GM19467 (cell line): ENCODE measurements around the gene CCDC116.
"Not testable (repeated sequence)": the region's sequence is repeated elsewhere in the genome, so short reads cannot be mapped to it uniquely, and the experiment has no call there.

ENCODE experiments used
- ATAC-seq: cut with Tn5 transposase; IDR thresholded peaks from one replicate; pipeline ENCODE4 v1.9.1; 2021; ENCODE audit warnings: mild to moderate bottlenecking, moderate library complexity; ENCODE audit not compliant: unreplicated experiment

The CCDC116 gene

DNA sequence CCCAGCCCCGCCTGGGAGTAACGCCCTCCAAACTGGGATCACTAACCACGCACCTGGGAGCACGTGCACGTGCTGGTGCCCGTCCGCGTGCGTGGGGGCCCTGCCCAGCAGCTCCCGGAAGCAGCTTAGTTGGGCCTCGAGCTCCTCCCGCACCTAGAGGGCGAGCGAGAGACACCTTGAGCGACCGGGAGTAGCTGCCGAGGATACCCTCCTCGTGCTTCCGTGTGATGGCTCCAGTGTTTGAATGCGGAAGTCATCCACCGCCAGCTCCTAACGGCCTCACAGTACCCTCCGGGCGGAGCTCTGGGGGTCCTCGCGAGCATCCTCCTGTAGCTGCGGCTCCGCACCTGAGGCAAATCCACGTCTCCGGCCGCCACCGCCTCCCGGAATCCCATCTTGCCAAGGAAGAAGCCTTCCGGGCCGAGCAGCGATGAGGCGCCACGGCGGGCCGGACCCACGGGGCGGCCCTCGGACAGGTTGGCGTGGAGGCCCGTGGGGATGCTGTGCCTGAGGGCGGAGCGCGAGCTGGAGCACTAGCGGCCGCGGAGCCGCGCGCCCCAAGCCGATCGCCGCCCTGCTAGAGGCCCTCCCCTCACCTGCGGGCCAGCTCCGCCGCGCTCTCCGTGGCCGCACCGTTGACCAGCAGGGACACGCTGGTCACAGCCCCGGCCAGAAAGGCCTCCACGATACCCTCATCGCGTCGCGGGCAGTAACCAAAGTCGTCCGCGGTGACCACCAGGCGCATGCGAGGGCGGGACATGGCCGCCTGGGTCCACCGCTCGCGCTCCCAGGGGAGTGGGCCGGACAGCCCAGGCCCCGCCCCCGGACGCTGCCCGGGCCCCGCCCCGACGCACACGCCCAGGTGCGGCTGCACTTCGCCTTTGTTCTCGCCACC lies 3.1 kb upstream of the CCDC116 start, which contains the start of gene YDJC:
TSS of gene YDJC (minus strand) at position 768 of the 895 bp plus-strand sequence. CDS start at position 760, 8 bp downstream.
- peak; percentile 54 for ATAC-seq

DNA sequence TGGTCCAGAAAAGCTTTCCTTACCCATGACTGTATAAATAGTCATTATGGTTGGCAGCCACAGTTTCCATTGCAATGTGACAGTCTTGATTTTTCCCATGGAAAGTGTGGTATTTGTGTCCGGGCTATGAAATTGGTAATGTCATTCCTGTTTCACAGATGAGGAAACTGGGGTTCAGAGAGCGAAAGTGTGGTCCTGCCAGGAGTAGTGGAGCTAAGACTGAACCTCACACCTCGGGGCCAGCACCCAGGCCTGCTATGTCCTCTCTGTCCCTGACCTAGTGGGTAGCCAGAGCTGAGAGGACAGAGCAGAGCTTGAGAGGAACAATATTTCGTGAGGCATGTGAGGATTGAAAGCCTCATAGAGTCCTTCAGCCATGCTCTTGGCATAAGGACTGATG lies 1.5 kb upstream of the CCDC116 start:
- no peak for ATAC-seq

DNA sequence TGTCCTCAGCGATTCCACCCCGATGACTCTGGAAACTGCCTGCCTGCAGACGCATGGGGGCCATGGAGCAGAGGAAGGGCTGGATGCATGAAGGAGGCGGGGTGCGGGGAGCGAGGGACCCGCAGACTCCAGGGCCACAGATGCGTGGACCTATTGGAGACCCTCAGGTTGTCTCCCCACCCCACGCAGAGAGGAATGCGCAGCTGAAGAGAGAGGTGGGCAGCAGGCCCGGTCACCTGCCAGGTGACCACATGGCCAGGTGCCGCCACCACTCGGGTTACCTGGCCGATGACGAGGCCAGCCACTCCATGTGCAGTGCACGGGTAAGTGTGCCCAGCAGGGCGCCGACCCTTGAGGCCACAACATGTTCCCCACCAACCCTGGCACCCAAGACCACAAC lies 371 bp downstream of the CCDC116 start:
- no peak for ATAC-seq

DNA sequence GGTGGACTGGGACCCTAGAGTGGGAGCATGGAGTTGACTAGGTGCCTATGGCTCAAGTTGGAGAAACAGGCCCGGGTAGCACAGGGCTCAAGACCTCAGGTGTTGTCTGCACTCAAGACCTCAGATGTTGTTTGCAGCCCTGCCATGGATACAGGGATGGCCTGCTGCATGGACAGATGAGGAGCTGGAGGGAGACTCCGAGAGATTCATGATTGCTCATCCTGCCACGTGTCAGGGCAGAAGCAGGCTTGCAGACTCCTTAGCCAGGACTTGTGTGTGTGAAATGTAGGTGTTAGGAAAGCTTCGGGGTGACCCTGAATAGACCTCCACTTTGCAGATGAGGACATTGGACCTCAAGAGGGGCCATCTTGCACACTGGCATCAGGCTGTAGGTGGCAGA lies 921 bp downstream of the CCDC116 start:
- ATAC-seq, result no peak

DNA sequence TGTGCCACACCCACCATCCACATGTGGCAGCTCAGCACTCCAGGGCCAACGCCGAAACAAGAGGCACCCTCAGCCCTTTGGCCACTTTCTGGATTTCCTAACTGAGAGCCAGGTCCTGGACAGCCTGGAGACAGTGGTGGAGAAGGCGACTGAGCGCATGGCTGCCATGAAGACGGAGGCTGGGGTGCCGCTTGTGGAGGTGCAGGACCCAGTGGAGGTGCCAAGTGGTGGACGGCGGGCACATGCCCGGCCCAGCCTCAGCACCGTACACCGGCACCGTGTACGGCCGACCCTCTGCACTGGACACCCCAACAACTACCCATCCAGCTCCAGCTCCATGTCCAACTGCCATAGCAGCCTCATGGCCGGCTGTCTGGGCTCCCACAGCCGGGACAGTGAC lies 1.5 kb downstream of the CCDC116 start:
- no peak for ATAC-seq

DNA sequence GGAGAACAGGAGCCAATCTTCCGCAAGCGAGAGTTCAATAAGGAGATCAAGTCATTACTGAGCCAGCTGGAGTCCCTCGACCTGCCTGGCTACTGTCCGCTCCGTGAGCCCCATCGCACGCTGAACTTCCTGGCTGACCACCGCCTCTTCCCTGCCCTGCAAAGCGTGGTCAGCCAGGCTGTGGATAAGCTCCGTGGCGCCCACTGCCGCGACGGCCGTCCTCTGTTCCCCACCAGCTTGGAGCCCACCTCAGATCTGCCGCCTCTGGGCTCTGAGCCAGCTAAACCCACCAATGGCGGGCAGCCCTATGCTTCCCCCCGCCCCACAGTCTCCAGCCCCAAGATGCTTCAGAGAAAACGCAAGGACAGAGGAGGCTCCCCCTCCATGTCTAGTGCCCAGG lies 2.3 kb downstream of the CCDC116 start:
- no peak for ATAC-seq

DNA sequence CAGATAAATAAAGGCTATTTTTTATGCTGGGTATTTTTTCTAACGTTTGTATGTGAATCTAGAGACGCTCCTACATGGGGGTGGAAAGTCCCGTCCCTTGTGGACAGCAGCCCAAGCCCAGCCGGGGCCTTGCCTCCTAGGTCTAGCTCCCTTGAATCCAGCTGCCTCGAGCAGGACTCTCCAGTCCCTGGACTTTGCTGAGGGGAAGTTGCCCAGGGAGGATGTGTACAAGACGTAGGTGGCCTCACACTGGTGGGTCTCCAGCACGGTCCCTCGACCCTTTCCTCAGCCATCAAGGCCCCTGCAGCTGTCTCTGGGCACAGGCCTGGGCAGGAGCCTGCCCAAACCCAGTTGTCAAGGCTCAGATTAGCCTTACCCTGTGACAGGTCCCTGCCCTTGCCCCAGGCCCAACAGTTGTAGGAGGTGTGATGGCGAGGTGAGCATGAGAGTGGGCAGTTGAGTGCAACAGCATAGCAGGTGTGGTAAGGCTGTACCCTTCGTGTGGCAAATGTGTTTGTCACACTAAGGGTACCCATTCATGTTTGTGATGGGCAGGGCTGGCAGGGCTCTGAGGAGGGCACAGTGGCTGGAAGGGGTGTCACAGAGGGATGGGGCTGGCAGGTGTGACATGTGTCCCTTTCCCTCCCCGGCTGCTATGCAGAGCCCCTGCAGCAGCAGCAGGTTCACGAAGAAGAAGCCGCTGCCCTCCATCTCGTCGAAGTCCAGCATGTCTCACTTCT lies 3.4 kb downstream of the CCDC116 start:
- no peak for ATAC-seq

DNA sequence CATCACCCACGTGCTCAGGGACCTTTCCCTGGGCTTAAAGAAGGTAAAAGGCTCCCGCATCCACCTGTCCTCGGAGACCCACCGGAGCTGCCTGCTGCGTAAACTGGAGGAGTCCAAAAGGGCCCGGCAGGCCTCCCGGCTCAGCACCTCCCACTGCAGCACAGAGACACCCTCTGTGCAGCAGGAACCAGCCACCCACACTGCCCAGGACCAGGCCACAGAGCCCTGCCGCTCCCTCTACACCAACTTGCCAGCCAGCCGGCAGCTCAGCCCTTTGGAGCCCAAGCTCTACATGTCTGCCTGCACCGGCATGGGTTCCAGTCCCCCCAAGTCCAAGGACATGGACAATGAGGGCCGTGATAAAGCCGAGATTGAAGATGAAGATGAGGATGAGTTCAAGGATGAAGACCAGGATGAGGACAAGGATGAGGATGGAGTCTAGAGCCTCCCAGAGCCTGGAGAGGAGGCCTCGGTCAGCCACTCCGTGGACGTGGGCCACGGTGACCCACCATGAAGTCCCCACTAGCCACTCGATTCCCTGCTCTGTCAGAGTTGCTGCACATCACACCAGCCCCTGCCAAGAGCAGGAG lies 4.2 kb downstream of the CCDC116 start:
- no peak for ATAC-seq

DNA sequence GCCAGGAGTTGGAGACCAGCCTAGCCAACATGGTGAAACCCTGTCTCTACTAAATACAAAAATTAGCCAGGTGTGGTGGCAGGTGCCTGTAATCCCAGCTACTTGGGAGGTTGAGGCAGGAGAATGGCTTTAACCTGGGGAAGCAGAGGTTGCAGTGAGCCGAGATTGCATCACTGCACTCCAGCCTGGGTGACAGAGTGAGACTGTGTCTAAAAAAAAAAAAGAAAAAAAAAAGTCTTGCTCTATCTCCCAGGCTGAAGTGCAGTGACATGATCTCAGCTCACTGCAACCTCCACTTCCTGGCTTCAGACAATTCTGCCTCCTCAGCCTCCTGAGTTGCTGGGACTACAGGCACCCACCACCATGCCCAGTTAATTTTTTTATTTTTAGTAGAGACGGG lies 4.9 kb downstream of the CCDC116 start:
- ATAC-seq, result not testable (repeated sequence)

DNA sequence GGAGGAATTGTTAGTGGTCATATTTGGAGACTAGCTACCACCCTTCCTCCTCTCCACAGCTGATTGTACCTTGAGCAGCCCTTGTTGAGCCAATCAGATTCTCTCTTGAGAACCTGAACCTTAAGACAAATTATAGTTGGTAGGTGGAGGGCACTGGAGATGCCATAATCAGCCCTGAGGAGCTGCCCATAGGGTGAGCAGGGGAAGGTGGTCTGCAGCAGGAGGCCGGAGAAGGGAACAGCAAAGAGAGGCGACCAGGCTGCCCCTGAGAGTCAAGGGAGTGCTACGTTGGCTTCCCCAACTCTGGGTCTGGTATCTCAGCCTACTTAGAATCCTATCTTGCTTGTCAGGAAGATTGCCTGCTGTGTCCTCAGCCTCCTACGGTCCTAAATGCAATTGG lies 6.8 kb downstream of the CCDC116 start:
- no peak for ATAC-seq

DNA sequence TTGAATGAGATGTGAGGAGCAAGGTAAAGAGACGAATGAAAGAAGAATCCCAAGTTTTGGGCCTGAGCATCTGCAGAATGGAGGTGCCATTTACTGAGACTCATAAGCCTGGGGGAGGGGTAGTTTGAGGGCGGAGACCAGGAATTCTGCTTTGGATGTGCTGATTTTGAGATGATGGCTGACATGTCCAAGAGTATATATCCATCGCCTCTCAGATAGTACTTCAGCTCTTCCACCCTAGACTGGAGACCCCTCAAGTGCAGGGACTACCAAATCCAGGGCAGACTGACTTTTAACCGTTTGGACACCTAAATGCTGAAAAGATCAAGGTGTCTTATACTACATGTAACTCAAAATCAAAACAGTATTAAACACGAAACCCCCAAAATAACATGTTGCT lies 8.2 kb downstream of the CCDC116 start:
- no peak for ATAC-seq

DNA sequence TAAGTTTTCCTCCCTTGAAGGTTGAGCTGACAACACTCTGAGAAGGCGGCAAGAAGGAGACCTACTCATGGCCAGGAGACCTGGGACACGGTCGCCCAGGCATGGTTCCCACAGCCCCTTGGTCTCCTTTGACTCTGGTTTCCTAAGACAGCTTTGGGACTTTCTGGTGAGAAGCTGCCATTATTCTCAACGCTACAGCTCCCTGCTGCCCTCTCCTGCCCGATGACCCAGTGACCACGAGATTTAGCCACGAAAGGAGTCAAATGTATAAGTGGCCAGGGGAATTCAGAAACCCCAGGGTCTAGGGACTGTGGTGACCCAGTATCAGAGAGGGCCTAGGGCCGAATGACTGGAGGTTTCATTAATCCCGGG lies 8.8 kb downstream of the CCDC116 start:
- no peak for ATAC-seq

DNA sequence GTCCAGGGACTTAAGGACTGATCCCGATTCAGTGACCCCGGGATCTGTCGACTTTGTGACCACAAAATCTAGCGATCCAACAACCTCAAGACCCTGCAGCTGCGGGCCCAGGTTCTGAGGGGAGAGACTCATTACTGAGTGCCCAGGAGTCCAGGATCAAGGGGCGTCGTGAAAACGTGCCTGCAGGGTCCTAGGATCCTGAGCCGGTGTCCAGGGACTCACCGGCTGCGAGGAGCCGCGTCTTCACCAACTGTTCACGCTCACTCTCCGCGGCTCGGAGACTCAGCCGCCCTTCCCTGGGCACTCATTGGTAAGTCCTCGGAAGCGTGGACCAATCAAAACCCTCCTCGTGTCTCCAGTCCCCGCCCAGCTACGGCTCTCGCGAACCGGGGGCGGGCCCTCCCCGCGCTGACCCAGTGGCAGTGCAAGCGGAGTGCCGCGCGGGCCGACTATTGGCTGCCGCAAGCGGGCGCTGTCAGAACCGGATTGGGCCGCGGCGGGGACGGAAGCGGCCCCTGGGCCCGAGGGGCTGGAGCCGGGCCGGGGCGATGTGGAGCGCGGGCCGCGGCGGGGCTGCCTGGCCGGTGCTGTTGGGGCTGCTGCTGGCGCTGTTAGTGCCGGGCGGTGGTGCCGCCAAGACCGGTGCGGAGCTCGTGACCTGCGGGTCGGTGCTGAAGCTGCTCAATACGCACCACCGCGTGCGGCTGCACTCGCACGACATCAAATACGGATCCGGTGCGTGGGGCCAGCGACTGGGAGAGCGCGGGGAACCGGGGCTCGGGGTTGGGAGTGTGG lies 9.4 kb downstream of the CCDC116 start, which contains the start of gene SDF2L1:
TSS of gene SDF2L1 (plus strand) at position 514 of the 795 bp plus-strand sequence. CDS start at position 549, 35 bp downstream.
- ATAC-seq, result peak; percentile 88

DNA sequence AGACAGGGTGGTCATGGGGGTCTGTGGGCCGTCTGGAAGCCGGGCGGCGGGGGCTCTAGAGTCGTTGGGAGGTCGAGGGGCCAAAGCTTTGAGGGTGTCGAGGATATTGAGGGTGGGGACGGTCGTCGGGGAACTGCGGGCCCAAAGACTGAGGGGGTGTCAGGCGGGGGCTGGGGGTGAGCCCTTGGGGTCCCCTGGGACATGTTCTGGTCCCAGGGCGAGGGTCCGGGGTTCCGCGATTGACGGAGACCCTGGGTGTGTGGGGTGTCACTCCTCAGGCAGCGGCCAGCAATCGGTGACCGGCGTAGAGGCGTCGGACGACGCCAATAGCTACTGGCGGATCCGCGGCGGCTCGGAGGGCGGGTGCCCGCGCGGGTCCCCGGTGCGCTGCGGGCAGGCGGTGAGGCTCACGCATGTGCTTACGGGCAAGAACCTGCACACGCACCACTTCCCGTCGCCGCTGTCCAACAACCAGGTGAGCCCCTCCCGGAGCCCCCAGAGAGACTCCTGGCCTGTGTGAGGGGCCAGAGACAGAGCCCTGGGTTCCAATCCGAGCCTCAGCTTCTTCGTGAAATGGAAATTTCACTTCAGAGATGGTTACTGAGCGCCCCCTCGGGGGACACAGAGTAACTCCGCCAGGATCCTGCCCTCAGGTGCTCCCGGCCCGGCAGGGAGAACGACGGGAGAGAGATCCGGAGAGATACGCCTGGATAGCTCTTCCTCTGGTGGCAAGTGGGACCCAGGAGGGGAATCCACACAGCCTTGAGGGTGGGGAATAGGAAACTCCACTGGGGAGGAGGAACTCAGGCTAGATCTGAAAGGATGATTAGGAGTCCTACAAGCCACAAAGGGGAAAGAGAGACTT lies 10.3 kb downstream of the CCDC116 start:
- no peak for ATAC-seq

DNA sequence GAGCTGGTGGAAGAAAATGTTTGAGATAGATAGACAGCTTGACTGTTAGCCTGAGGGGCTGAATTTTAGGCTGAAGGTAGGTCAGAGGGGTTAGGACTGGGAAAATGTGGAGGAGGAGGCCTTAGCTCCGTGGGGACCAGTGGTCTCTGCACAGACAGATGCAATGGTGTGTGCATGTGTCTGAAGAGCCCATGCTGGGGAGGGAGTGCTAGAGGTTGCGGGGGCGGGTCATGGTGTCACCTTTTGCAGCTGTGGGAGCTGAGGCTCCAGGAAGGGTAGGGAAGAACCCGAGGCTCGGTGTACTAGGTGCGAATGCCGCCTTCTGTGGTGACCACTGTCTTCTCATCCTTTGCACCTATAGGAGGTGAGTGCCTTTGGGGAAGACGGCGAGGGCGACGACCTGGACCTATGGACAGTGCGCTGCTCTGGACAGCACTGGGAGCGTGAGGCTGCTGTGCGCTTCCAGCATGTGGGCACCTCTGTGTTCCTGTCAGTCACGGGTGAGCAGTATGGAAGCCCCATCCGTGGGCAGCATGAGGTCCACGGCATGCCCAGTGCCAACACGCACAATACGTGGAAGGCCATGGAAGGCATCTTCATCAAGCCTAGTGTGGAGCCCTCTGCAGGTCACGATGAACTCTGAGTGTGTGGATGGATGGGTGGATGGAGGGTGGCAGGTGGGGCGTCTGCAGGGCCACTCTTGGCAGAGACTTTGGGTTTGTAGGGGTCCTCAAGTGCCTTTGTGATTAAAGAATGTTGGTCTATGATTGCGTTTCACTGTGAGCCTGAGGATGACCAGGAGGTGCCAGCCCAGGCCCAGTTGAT lies 11.2 kb downstream of the CCDC116 start:
- no peak for ATAC-seq

DNA sequence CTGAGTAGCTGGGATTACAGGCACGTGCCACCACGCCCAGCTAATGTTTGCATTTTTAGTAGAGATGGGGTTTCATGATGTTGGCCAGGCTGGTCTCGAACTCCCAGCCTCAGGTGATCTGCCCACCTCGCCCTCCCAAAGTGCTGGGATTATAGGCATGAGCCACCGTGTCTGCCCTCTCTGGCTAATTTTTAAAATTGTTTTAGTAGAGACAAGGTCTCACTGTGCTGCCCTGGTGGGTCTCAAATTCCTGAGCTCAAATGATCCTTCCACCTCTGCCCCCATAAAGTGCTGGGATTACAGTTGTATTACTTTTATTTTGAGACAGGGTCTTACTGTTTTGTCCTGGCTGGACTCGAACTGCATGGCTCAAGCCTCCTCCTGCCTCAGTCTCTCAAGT lies 13.0 kb downstream of the CCDC116 start:
- ATAC-seq, result not testable (repeated sequence)

DNA sequence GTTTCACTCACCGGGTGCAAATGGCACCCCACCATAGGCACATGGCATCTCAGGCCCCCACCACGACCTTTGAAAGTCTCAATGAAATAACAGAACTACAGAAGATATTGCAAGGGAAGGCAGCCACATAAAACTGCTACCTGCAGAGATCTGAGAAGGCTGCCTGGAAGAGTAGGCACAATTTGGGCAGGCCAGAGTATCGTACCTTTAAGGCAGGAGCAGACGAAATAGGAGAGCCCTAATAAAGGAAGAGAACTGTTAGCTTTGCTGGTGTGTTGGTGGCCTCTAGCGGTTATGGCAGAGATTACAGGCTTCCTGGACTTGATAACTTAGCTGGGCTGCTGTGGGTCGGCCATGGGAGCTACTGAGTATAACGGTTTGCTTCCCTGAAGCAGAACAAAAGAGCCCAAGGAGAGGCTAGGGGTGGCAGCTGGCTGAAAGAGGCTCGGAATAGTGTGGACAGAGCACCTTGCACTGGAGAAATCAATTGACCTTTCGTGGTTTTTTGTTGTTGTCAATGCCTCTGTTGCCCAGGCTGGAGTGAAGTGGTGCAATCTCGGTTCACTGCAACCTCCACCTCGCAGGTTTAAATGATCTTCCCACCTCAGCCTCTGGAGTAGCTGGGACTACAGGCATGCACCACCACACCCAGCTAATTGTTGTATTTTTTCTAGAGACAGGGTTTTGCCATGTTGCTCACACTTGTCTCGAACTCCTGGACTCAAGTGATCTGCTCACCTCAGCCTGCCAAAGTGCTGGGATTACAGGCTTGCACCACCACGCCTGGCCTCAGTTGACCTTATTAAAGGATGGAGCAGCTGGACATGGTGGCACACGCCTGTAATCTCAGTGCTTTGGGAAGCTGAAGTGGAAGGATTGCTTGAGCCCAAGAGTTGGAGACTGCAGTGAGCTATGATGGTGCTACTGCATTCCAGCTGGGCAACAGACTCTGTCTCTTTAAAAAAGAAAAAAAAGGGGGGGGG lies 14.3 kb downstream of the CCDC116 start:
- ATAC-seq, result no peak

DNA sequence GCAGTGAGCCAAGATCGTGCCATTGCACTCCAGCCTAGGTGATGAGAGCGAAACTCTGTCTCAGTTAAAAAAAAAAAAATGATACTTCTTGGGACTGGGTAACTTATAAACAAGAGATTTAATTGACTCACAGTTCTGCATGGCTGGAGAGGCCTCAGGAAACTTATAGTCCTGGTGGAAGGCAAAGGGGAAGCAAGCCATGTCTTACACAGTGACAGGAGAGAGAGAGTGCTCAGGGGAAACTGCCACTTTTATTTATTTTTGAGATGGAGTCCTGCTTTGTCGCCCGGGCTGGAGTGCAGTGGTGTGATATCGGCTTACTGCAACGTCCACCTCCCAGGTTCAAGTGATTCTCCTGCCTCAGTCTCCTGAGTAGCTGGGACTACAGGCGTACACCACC lies 17.7 kb downstream of the CCDC116 start:
- ATAC-seq, result no peak
